Choroid plexus epithelial cell (primary cell): ENCODE measurements around the gene RSPO4.

Experiments used
- DNase-seq: peaks from one replicate; pipeline ENCODE4 v3.0.0-alpha.2; 2010; ENCODE audit warnings: low read depth
- H3K4me3 ChIP-seq: 2 replicates; pipeline ENCODE4 v1.5.1; 2011; ENCODE audit warnings: low read depth, mild to moderate bottlenecking, control low read depth, low read length, moderate library complexity
- CTCF ChIP-seq: conservative IDR thresholded peaks from 2 replicates; pipeline ENCODE4 v1.5.1; 2011; ENCODE audit warnings: low read depth, mild to moderate bottlenecking, control low read depth, inconsistent platforms, low read length, moderate library complexity

RSPO4 gene

GRCh38 chr20:1010659-1011058 lies 8.5 kb upstream of the RSPO4 start:
- DNase-seq, result no peak
- H3K4me3 ChIP-seq, result no peak overlapping the region
- TF ChIP-seq CTCF, result no peak

GRCh38 chr20:1005452-1006027 lies 3.4 kb upstream of the RSPO4 start:
- H3K4me3 ChIP-seq, result no peak overlapping the region
- no peak for TF ChIP-seq CTCF
- peak; percentile 48 for DNase-seq

- DNase-seq, result no peak
- TF ChIP-seq CTCF, result no peak
- no peak overlapping the region for H3K4me3 ChIP-seq
Measured at GRCh38 chr20:1003920-1004697, 2.0 kb upstream of the RSPO4 start.

GRCh38 chr20:1002682-1003561 lies 811 bp upstream of the RSPO4 start:
- no peak for TF ChIP-seq CTCF
- DNase-seq, result no peak
- H3K4me3 ChIP-seq, result no peak overlapping the region

- DNase-seq, result no peak
- H3K4me3 ChIP-seq, result no peak overlapping the region
- no peak for TF ChIP-seq CTCF
Measured at GRCh38 chr20:1001116-1001515, 995 bp downstream of the RSPO4 start.

- no peak for TF ChIP-seq CTCF
- H3K4me3 ChIP-seq, result no peak overlapping the region
- DNase-seq, result no peak
Measured at GRCh38 chr20:998231-998830, 3.8 kb downstream of the RSPO4 start.
